Adrenal gland (tissue), 5 donors: ENCODE data around the gene BGN.

Source experiments
- POLR2A ChIP-seq, 2 donors: fragments of 450-650 bp; IDR thresholded peaks; one replicate each; pipeline ENCODE4 v1.6.1; 2017; ENCODE audit warnings: antibody characterized with exemption in 2 of 2, mild to moderate bottlenecking in 2 of 2, moderate library complexity in 1 of 2
- TF ChIP-seq, protein P1 (sequence below), 6 experiments: fragments of 450-650 bp in 4 of 6; fragments of 200-600 bp in 2 of 6; sonication (generic) in 1 of 6; IDR thresholded peaks; 1 replicate in 5 of 6; 2 replicates in 1 of 6; pipeline versions ENCODE4 v1.5.1 to v1.8.0; 2016 to 2021; ENCODE audit warnings: antibody characterized with exemption in 6 of 6, mild to moderate bottlenecking in 2 of 6, moderate library complexity in 1 of 6
- donor health status: DM: no; HTN: no; CAD: no.

- TF ChIP-seq, protein P1, sequence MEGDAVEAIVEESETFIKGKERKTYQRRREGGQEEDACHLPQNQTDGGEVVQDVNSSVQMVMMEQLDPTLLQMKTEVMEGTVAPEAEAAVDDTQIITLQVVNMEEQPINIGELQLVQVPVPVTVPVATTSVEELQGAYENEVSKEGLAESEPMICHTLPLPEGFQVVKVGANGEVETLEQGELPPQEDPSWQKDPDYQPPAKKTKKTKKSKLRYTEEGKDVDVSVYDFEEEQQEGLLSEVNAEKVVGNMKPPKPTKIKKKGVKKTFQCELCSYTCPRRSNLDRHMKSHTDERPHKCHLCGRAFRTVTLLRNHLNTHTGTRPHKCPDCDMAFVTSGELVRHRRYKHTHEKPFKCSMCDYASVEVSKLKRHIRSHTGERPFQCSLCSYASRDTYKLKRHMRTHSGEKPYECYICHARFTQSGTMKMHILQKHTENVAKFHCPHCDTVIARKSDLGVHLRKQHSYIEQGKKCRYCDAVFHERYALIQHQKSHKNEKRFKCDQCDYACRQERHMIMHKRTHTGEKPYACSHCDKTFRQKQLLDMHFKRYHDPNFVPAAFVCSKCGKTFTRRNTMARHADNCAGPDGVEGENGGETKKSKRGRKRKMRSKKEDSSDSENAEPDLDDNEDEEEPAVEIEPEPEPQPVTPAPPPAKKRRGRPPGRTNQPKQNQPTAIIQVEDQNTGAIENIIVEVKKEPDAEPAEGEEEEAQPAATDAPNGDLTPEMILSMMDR (IDR thresholded peaks at IDR 0.05), result no peak
- TF ChIP-seq POLR2A (IDR thresholded peaks at IDR 0.05), result no peak
Observed at GRCh38 chrX:153477364-153477857, 17.4 kb upstream of the BGN start.
